GM10266 (cell line): Measurements from ENCODE around the gene TRAF7.
"Not testable (repeated sequence)": the region's sequence is repeated elsewhere in the genome, so short reads cannot be mapped to it uniquely, and the experiment has no call there.

Experiments
- DNase-seq: peaks from one replicate; pipeline ENCODE4 v3.0.0; 2012; ENCODE audit errors: extremely low spot score
- TF ChIP-seq, protein P1 (sequence below): IDR thresholded peaks from 2 replicates; pipeline ENCODE4 v1.5.1; 2012; ENCODE audit warnings: mild to moderate bottlenecking, low read depth; ENCODE audit not compliant: control insufficient read depth, insufficient read depth; ENCODE audit errors: missing control alignments

The TRAF7 gene

DNA sequence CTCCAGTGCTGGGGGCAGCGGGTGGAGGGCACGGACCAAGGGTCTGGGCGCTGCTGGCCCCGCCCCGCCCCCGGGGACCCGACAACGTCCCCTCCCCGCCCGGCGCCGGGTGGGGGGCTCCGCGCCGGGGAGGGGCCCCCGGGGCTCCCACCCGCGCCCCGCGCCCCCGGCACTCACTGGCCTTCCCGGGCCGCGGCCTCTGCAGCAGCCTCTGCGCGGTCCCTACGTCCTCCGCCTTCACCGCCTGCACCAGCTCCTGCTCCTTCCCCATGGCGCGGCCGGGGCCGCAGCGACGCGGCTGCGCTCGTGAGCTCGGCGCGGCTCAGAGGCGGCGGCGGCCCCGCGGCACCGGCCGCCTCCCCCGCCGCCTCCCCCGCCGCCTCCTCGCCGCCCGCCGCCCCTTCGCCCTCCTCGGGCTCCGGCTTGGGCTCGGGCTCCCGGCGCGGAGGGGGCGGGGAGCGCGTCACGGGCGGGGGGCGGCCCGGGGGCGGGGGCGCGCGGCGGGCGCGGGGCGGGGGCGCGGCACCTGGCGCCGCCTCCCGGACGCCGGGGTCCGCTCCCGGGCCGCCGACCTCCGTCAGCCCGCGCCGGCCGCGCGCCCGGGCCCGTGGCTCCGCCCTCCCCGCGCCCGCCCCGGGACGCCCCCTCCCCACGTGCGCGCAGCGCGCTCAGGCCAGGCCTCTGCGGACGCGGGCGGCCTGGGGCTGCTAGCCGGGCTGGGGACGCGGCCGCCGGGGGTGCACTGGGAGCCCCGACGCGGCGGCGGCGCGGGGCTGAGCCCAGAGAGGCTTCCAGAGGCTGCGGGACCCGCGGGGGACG lies 40.8 kb downstream of the TRAF7 start, which contains the start of gene CASKIN1:
Gene CASKIN1 (minus strand): TSS at position 444 of the 819 bp plus-strand sequence. CDS start 173 bp downstream, at position 271.
- DNase-seq, result peak; percentile 71

GRCh38 chr16:2196981-2197511 lies 41.5 kb downstream of the TRAF7 start:
- no peak for DNase-seq
- TF ChIP-seq, protein P1, sequence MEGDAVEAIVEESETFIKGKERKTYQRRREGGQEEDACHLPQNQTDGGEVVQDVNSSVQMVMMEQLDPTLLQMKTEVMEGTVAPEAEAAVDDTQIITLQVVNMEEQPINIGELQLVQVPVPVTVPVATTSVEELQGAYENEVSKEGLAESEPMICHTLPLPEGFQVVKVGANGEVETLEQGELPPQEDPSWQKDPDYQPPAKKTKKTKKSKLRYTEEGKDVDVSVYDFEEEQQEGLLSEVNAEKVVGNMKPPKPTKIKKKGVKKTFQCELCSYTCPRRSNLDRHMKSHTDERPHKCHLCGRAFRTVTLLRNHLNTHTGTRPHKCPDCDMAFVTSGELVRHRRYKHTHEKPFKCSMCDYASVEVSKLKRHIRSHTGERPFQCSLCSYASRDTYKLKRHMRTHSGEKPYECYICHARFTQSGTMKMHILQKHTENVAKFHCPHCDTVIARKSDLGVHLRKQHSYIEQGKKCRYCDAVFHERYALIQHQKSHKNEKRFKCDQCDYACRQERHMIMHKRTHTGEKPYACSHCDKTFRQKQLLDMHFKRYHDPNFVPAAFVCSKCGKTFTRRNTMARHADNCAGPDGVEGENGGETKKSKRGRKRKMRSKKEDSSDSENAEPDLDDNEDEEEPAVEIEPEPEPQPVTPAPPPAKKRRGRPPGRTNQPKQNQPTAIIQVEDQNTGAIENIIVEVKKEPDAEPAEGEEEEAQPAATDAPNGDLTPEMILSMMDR, result no peak

More for the DNA sequence above, 40.8 kb downstream of the TRAF7 start, which contains the start of gene CASKIN1:
- TF ChIP-seq, protein P1, result no peak

DNA sequence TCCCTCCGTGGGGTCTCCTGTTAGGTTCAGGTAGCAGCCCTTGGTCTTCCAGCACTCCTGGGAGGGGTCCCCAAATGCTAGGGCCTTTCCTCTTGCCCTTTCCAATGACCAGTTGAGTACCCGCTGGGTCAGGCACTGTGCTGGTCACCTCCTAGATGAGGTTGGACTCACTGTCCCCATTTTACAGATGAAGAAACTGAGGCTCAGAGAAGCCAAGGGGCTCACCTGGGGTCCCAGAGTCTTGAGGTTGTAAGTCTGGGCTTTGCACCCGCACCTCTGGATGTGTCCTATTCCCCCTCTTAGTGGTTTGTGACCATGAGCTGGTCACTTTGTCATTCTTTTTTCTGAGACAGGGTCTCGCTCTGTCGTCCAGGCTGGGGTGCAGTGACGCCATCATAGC lies 42.2 kb downstream of the TRAF7 start:
- no peak for DNase-seq
- TF ChIP-seq, protein P1, result no peak

DNA sequence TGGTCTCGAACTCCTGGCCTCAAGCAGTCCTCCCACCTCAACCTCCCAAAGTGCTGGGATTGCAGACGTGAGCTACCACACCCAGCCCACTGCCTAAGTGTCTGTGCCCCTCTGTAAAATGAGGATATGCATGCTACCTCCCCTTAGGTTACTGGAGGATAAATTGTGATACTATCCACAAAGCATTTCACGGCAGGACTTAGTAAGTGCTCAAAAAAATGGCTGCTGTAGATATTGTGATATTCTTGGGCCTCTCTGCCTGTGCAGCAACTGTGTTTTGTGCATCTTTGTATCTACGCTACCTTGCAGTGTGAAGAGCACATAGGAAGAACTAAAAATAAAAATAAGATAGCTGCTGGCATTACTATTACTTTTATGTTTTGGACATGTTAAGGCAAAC lies 42.7 kb downstream of the TRAF7 start:
- DNase-seq, result no peak
- TF ChIP-seq, protein P1, result no peak

DNA sequence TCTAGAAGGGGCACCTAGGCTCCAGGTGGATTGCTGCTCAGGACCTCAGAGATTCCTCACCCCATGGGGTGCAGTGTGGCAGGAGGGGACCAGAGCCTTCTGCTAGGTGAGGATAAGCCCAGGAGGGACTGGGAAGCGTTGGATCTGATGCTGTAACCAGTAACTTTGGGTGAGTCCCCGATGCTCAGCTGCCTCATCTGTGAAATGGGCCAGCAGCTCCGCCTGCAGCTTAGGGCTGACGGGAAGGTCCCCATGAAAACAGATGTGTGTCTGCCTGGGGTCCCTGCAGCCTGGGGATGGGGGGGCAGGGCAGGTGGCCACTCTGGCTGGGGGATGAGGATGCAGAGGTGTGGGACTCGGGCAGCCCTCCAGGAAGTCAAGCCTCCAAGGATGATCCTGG lies 43.5 kb downstream of the TRAF7 start:
- DNase-seq, result no peak
- TF ChIP-seq, protein P1, result no peak

DNA sequence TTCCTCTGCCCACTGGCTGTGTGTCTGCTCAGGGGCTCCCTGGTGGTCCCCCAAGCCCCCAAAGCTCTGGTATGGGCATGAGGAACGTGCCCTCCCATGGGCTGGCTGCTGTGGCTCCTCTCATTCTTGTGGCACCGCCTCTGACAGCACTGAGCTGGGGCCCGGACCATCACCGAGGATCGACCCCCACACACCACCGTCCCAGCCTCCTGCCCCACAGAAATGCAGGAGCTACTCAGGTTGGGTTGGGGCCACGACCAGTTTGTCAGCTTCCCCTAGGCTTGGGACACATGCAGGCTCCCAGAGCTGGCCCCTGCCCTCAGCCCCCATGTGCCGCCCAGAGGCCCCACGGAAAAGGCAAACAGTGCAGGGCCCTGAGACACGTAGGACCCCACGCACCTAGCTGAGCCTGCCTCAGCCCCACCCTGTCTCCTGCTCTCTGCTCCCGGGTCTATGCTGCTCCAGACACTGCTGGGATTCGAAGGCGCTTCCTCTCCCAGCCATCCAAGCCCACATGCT lies 44.1 kb downstream of the TRAF7 start:
- TF ChIP-seq, protein P1, result no peak
- DNase-seq, result no peak

DNA sequence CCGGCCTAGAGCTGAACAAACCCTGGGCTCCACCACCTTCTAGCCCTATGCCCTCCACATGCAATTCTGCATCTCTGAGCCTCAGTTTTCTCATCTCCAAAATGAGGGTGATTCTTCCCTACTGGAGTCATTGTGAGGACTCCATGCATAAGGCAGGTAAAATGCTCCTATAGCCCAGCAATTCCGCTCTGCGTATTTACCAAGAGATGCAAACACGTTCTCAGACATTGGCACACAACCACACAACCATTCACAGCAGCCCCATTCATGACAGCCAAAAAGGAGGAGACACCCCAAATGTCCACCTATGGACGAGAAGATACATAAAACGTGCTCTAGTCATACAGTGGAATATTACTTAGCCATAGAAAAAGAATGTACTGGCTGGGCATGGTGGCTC lies 44.7 kb downstream of the TRAF7 start:
- TF ChIP-seq, protein P1, result no peak
- no peak for DNase-seq

GRCh38 chr16:2203119-2203688 lies 47.6 kb downstream of the TRAF7 start:
- DNase-seq, result not testable (repeated sequence)
